ENCODE results near the gene ZNF385C. TPM values are rescaled to one million over a fixed set of nuclear protein-coding genes. Genes with fewer than 3 reads are reported as not detected.

ZNF385C gene
- total and polyA plus RNA-seq, 2 of the 13 experiments (the other 11 are each of a cell fraction or from before 2014, with no cell fraction given), result 2.3 to 6.1 TPM

DNA sequence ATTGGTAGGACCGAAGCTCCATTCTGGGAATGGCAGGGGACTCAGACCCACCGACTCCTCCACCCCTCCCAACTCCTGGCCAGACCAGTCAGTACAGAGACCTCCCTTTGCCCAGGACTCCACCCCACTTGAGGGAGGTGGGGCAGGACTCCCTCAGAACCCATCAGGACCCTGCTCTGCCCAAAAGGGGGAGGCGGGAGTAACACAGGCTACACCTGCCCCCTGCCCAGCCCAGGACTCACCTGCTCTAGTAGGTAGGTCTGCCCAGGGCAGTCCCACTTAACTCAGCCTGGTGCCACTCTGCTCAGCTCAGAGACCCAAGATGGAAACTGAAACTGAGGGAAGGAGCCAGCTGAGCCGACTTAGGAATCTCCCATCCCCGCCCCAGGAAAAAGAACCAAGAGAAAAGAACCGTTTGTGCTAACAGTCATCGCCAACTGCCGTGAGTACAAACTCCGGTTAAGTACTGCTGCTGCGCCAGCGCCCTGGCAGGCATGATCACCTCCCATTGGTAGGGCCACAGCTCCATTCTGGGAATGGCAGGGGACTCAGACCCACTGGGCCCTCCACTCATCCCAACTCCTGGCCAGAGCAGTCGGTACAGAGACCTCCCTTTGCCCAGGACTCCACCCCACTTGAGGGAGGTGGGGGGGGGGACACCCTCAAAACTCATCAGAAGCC lies 13.7 kb upstream of the ZNF385C start (continued):
- TF ChIP-seq RARG (CRISPR knock-in tag; IDR thresholded peaks at IDR 0.05; ENCODE audit: low read depth) (no peak), FOXK1 (CRISPR knock-in tag; IDR thresholded peaks at IDR 0.05; ENCODE audit: borderline replicate concordance, low read depth) (no peak), HNRNPK (IDR thresholded peaks at IDR 0.05; ENCODE audit: low read depth, low read length, poor library complexity, severe bottlenecking) (no peak), KDM6A (CRISPR knock-in tag; IDR thresholded peaks at IDR 0.05; ENCODE audit: low read depth) (no peak), CEBPB (IDR thresholded peaks at IDR 0.05; ENCODE audit: borderline replicate concordance, low read depth, low read length) (no peak)
- TF ChIP-seq, protein P1, sequence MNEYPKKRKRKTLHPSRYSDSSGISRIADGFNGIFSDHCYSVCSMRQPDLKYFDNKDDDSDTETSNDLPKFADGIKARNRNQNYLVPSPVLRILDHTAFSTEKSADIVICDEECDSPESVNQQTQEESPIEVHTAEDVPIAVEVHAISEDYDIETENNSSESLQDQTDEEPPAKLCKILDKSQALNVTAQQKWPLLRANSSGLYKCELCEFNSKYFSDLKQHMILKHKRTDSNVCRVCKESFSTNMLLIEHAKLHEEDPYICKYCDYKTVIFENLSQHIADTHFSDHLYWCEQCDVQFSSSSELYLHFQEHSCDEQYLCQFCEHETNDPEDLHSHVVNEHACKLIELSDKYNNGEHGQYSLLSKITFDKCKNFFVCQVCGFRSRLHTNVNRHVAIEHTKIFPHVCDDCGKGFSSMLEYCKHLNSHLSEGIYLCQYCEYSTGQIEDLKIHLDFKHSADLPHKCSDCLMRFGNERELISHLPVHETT (CRISPR knock-in tag; conservative IDR thresholded peaks at IDR 0.05), result no peak
- TF ChIP-seq, protein P2, sequence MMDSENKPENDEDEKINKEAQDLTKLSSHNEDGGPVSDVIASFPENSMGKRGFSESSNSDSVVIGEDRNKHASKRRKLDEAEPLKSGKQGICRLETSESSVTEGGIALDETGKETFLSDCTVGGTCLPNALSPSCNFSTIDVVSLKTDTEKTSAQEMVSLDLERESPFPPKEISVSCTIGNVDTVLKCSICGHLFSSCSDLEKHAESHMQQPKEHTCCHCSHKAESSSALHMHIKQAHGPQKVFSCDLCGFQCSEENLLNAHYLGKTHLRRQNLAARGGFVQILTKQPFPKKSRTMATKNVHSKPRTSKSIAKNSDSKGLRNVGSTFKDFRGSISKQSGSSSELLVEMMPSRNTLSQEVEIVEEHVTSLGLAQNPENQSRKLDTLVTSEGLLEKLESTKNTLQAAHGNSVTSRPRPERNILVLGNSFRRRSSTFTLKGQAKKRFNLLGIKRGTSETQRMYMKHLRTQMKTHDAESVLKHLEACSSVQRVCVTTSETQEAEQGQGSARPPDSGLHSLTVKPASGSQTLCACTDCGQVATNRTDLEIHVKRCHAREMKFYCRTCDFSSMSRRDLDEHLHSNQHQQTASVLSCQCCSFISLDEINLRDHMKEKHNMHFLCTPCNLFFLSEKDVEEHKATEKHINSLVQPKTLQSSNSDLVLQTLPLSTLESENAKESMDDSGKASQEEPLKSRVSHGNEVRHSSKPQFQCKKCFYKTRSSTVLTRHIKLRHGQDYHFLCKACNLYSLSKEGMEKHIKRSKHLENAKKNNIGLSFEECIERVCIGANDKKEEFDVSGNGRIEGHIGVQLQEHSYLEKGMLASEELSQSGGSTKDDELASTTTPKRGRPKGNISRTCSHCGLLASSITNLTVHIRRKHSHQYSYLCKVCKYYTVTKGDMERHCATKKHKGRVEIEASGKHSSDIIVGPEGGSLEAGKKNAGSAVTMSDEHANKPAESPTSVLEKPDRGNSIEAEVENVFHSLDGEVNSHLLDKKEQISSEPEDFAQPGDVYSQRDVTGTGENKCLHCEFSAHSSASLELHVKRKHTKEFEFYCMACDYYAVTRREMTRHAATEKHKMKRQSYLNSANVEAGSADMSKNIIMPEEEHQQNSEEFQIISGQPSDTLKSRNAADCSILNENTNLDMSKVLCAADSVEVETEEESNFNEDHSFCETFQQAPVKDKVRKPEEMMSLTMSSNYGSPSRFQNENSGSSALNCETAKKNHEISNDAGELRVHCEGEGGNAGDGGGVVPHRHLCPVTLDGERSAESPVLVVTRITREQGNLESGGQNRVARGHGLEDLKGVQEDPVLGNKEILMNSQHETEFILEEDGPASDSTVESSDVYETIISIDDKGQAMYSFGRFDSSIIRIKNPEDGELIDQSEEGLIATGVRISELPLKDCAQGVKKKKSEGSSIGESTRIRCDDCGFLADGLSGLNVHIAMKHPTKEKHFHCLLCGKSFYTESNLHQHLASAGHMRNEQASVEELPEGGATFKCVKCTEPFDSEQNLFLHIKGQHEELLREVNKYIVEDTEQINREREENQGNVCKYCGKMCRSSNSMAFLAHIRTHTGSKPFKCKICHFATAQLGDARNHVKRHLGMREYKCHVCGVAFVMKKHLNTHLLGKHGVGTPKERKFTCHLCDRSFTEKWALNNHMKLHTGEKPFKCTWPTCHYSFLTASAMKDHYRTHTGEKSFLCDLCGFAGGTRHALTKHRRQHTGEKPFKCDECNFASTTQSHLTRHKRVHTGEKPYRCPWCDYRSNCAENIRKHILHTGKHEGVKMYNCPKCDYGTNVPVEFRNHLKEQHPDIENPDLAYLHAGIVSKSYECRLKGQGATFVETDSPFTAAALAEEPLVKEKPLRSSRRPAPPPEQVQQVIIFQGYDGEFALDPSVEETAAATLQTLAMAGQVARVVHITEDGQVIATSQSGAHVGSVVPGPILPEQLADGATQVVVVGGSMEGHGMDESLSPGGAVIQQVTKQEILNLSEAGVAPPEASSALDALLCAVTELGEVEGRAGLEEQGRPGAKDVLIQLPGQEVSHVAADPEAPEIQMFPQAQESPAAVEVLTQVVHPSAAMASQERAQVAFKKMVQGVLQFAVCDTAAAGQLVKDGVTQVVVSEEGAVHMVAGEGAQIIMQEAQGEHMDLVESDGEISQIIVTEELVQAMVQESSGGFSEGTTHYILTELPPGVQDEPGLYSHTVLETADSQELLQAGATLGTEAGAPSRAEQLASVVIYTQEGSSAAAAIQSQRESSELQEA (CRISPR knock-in tag; IDR thresholded peaks at IDR 0.05; ENCODE audit: not compliant biosample characterization), result no peak
- TF ChIP-seq, protein P3, sequence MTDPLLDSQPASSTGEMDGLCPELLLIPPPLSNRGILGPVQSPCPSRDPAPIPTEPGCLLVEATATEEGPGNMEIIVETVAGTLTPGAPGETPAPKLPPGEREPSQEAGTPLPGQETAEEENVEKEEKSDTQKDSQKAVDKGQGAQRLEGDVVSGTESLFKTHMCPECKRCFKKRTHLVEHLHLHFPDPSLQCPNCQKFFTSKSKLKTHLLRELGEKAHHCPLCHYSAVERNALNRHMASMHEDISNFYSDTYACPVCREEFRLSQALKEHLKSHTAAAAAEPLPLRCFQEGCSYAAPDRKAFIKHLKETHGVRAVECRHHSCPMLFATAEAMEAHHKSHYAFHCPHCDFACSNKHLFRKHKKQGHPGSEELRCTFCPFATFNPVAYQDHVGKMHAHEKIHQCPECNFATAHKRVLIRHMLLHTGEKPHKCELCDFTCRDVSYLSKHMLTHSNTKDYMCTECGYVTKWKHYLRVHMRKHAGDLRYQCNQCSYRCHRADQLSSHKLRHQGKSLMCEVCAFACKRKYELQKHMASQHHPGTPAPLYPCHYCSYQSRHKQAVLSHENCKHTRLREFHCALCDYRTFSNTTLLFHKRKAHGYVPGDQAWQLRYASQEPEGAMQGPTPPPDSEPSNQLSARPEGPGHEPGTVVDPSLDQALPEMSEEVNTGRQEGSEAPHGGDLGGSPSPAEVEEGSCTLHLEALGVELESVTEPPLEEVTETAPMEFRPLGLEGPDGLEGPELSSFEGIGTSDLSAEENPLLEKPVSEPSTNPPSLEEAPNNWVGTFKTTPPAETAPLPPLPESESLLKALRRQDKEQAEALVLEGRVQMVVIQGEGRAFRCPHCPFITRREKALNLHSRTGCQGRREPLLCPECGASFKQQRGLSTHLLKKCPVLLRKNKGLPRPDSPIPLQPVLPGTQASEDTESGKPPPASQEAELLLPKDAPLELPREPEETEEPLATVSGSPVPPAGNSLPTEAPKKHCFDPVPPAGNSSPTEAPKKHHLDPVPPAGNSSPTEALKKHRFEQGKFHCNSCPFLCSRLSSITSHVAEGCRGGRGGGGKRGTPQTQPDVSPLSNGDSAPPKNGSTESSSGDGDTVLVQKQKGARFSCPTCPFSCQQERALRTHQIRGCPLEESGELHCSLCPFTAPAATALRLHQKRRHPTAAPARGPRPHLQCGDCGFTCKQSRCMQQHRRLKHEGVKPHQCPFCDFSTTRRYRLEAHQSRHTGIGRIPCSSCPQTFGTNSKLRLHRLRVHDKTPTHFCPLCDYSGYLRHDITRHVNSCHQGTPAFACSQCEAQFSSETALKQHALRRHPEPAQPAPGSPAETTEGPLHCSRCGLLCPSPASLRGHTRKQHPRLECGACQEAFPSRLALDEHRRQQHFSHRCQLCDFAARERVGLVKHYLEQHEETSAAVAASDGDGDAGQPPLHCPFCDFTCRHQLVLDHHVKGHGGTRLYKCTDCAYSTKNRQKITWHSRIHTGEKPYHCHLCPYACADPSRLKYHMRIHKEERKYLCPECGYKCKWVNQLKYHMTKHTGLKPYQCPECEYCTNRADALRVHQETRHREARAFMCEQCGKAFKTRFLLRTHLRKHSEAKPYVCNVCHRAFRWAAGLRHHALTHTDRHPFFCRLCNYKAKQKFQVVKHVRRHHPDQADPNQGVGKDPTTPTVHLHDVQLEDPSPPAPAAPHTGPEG (CRISPR knock-in tag; IDR thresholded peaks at IDR 0.05), result no peak
- TF ChIP-seq, protein P4, sequence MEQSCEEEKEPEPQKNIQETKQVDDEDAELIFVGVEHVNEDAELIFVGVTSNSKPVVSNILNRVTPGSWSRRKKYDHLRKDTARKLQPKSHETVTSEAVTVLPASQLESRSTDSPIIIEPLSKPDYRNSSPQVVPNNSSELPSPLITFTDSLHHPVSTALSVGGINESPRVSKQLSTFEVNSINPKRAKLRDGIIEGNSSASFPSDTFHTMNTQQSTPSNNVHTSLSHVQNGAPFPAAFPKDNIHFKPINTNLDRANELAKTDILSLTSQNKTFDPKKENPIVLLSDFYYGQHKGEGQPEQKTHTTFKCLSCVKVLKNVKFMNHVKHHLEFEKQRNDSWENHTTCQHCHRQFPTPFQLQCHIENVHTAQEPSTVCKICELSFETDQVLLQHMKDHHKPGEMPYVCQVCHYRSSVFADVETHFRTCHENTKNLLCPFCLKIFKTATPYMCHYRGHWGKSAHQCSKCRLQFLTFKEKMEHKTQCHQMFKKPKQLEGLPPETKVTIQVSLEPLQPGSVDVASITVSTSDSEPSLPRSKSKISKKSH (CRISPR knock-in tag; IDR thresholded peaks at IDR 0.05; ENCODE audit: borderline replicate concordance), result 0 out of 2 replicates have a peak, but pooled peaks have one; percentile 15
